SK-N-SH (cell line): ENCODE measurements around the gene AP3S2. TPM values are rescaled to one million over a fixed set of nuclear protein-coding genes. Genes with fewer than 3 reads are reported as not detected.

Source experiments
- CTCF ChIA-PET: fragments of 300-600, 350-600 bp; formaldehyde crosslinking; extraction: SDS; loops from one replicate; lab custom pipeline; 2021; lab: Yijun Ruan, JAX
- POLR2A ChIA-PET: fragments of 350-600 bp; sonication (Branson Sonifier 250); formaldehyde crosslinking; extraction: SDS; loops from one replicate; lab custom pipeline; 2020; ENCODE audit warnings: antibody characterized with exemption, inconsistent platforms; lab: Yijun Ruan, JAX
- DNase-seq: peaks from one replicate; pipeline ENCODE4 v3.0.0; 2012
- H2AFZ ChIP-seq: fragments of 200-600 bp; sonication (generic); 2 replicates; pipeline ENCODE4 v1.8.1; 2016; ENCODE audit warnings: antibody characterized with exemption, mild to moderate bottlenecking, low read depth
- H3F3A ChIP-seq: fragments of 200-600 bp; sonication (generic); replicated peaks from 2 replicates; pipeline ENCODE3; 2016; ENCODE audit warnings: antibody characterized with exemption, mild to moderate bottlenecking; ENCODE audit not compliant: insufficient read depth
- H3K27ac ChIP-seq, 2 experiments: fragments of 200-500 bp in 1 of 2; fragments of 200-600 bp in 1 of 2; sonication (Bioruptor generic) in 1 of 2; sonication (generic), shearing (Covaris generic) in 1 of 2; 2 replicates each; pipeline versions ENCODE4 v1.5.1 to v1.6.1; 2014 to 2016; ENCODE audit warnings: low read depth in 2 of 2, inconsistent platforms in 1 of 2, low read length in 1 of 2, mild to moderate bottlenecking in 1 of 2, mixed read lengths in 1 of 2
- H3K27me3 ChIP-seq: fragments of 200-600 bp; sonication (generic), shearing (Covaris generic); 2 replicates; pipeline ENCODE4 v1.6.1; 2016; ENCODE audit warnings: mixed run types; ENCODE audit not compliant: insufficient read depth
- H3K36me3 ChIP-seq, 2 experiments: fragments of 200-500 bp in 1 of 2; fragments of 200-600 bp in 1 of 2; sonication (Bioruptor generic) in 1 of 2; sonication (generic) in 1 of 2; replicated peaks in 1 of 2; 2 replicates each; pipeline versions ENCODE3 to v1.5.1; 2014 to 2016; ENCODE audit warnings: low read length in 1 of 2, mild to moderate bottlenecking in 1 of 2; ENCODE audit not compliant: insufficient read depth in 2 of 2, control insufficient read depth in 1 of 2
- H3K4me1 ChIP-seq, 2 experiments: fragments of 200-500 bp in 1 of 2; fragments of 200-600 bp in 1 of 2; sonication (Bioruptor generic) in 1 of 2; sonication (generic), shearing (Covaris generic) in 1 of 2; 2 replicates each; pipeline versions ENCODE4 v1.5.1 to v1.6.1; 2014 to 2016; ENCODE audit warnings: low read depth in 1 of 2, low read length in 1 of 2, mixed run types in 1 of 2; ENCODE audit not compliant: insufficient read depth in 2 of 2, control insufficient read depth in 1 of 2
- H3K4me2 ChIP-seq: fragments of 200-600 bp; sonication (generic), shearing (Covaris generic); 2 replicates; pipeline ENCODE4 v1.6.1; 2017; ENCODE audit warnings: mixed run types
- H3K4me3 ChIP-seq, 2 experiments: fragments of 200-500 bp in 1 of 2; fragments of 200-600 bp in 1 of 2; sonication (Bioruptor generic) in 1 of 2; sonication (generic), shearing (Covaris generic) in 1 of 2; 2 replicates each; pipeline versions ENCODE4 v1.5.1 to v1.8.1; 2014 to 2016; ENCODE audit warnings: low read depth in 2 of 2, inconsistent platforms in 1 of 2, low read length in 1 of 2, mild to moderate bottlenecking in 1 of 2, mixed read lengths in 1 of 2, moderate library complexity in 1 of 2
- H3K79me2 ChIP-seq: fragments of 200-600 bp; sonication (generic); 2 replicates; pipeline ENCODE4 v1.8.1; 2017; ENCODE audit warnings: mild to moderate bottlenecking; ENCODE audit not compliant: insufficient read depth
- H3K9ac ChIP-seq: fragments of 200-600 bp; sonication (generic); 2 replicates; pipeline ENCODE4 v1.6.1; 2017; ENCODE audit warnings: mixed run types
- H3K9me2 ChIP-seq: fragments of 200-600 bp; sonication (generic); 2 replicates; pipeline ENCODE4 v1.6.1; 2017; ENCODE audit warnings: mixed run types
- H3K9me3 ChIP-seq: fragments of 200-600 bp; sonication (generic); 2 replicates; pipeline ENCODE4 v1.6.1; 2017; ENCODE audit warnings: mixed run types, mild to moderate bottlenecking, moderate library complexity
- H4K20me1 ChIP-seq: fragments of 200-600 bp; sonication (generic); 2 replicates; pipeline ENCODE4 v1.6.1; 2017; ENCODE audit warnings: mild to moderate bottlenecking, mixed run types; ENCODE audit not compliant: insufficient read depth
- CHD2 ChIP-seq: fragments of 150-350 bp; IDR thresholded peaks from 2 replicates; pipeline ENCODE4 v1.6.1; 2018; ENCODE audit warnings: low read length; ENCODE audit not compliant: partially characterized antibody
- CTCF ChIP-seq: fragments of 200-600 bp; sonication (generic); IDR thresholded peaks from 2 replicates; pipeline ENCODE4 v1.6.1; 2017; ENCODE audit warnings: antibody characterized with exemption, mild to moderate bottlenecking, moderate library complexity
- ELF1 ChIP-seq: IDR thresholded peaks from 2 replicates; pipeline ENCODE4 v1.4.0; 2012
- FOXJ3 ChIP-seq: sonication (generic); formaldehyde crosslinking; IDR thresholded peaks from 2 replicates; pipeline ENCODE4 v1.5.1; 2020; ENCODE audit warnings: mild to moderate bottlenecking, missing genetic modification reagents
- FOXM1 ChIP-seq: IDR thresholded peaks from 2 replicates; pipeline ENCODE4 v1.4.0; 2012; ENCODE audit warnings: low read depth, mild to moderate bottlenecking
- GATA2 ChIP-seq: sonication (generic); formaldehyde crosslinking; IDR thresholded peaks from 2 replicates; pipeline ENCODE4 v1.5.0; 2020; ENCODE audit warnings: mild to moderate bottlenecking, missing genetic modification reagents
- NFIC ChIP-seq: IDR thresholded peaks from 2 replicates; pipeline ENCODE4 v1.4.0; 2012; ENCODE audit warnings: borderline replicate concordance
- PBX3 ChIP-seq: IDR thresholded peaks from 2 replicates; pipeline ENCODE4; 2012
- RAD21 ChIP-seq: IDR thresholded peaks from 2 replicates; pipeline ENCODE4 v1.6.1; 2012; ENCODE audit warnings: mild to moderate bottlenecking, low read length
- RCOR1 ChIP-seq: fragments of 150-350 bp; IDR thresholded peaks from 2 replicates; pipeline ENCODE4 v1.6.1; 2017; ENCODE audit warnings: antibody characterized with exemption, low read length
- SIN3A ChIP-seq: IDR thresholded peaks from 2 replicates; pipeline ENCODE4 v1.6.1; 2012; ENCODE audit warnings: low read depth, mild to moderate bottlenecking, low read length, moderate library complexity, borderline replicate concordance
- SMC3 ChIP-seq: IDR thresholded peaks from 2 replicates; pipeline ENCODE4 v1.6.1; 2012; ENCODE audit warnings: low read depth, low read length, improper control_type of control experiment
- TAF1 ChIP-seq: IDR thresholded peaks from 2 replicates; pipeline ENCODE4 v1.6.1; 2012; ENCODE audit warnings: low read depth, mild to moderate bottlenecking, low read length, moderate library complexity, borderline replicate concordance
- TCF12 ChIP-seq: IDR thresholded peaks from 2 replicates; pipeline ENCODE4 v1.4.0; 2012
- USF1 ChIP-seq: IDR thresholded peaks from 2 replicates; pipeline ENCODE4 v1.4.0; 2012; ENCODE audit warnings: low read depth, borderline replicate concordance
- USF2 ChIP-seq: fragments of 150-350 bp; IDR thresholded peaks from 2 replicates; pipeline ENCODE4 v1.6.1; 2017; ENCODE audit warnings: antibody characterized with exemption, low read length, low read depth, borderline replicate concordance
- YY1 ChIP-seq: IDR thresholded peaks from 2 replicates; pipeline ENCODE4 v1.4.0; 2012; ENCODE audit warnings: low read depth, mild to moderate bottlenecking
- ZBTB33 ChIP-seq: IDR thresholded peaks from 2 replicates; pipeline ENCODE4 v1.4.0; 2012; ENCODE audit warnings: low read depth, borderline replicate concordance
- WGBS: methylation state at CpG from one replicate; pipeline ENCODE4 v1.1.6; 2017; ENCODE audit warnings: low lambda C conversion rate; 5-methylcytosine and 5-hydroxymethylcytosine counted together
- polyA plus RNA-seq, 3 experiments: library from polyadenylated mRNA; depleted of rRNA; stranded (reverse); fragments of >200 nt; gene quantifications; 2 replicates each; pipeline ENCODE4 v1.2.3, GENCODE V29; 2012

The AP3S2 gene
- polyA plus RNA-seq, 1 of the 3 experiments (the other 2 are of a cell fraction): 11.9 TPM

- H3K36me3 ChIP-seq: no peaks in the 10 kb centered on the region
- no peak for TF ChIP-seq ELF1
- no peak for TF ChIP-seq RCOR1
- no peak for TF ChIP-seq NFIC
- TF ChIP-seq USF1: no peak
- H3K4me1 ChIP-seq: no peaks in the 10 kb centered on the region
- 75% methylated on average over 10 of the region's 10 CpGs for WGBS
- H3K9me3 ChIP-seq: no peaks in the 10 kb centered on the region
- CTCF ChIA-PET: interaction anchor here (1.6 kb wide), 1 partner anchor 10 kb away, joined by 4 read pairs; no protein-coding TSS in a partner anchor
- no peaks in the 10 kb centered on the region for H3K9me2 ChIP-seq
- no peak overlapping the region for H3K4me2 ChIP-seq
- H3K27ac ChIP-seq: no peak overlapping the region
- no peak for DNase-seq
- H3F3A ChIP-seq: no peaks in the 10 kb centered on the region
- H4K20me1 ChIP-seq: no peaks in the 10 kb centered on the region
- no peak overlapping the region for H3K9ac ChIP-seq
- no peaks in the 10 kb centered on the region; the same call in 1 of the 2 replicates for H3K27me3 ChIP-seq
- no peak overlapping the region for H3K4me3 ChIP-seq
- no peak overlapping the region for H2AFZ ChIP-seq
- no peaks in the 10 kb centered on the region for H3K79me2 ChIP-seq
- POLR2A ChIA-PET: no interaction called here
Observed at GRCh38 chr15:89937365-89938350, 43.9 kb upstream of the AP3S2 start.

- WGBS: 94% methylated on average over 14 of the region's 14 CpGs
- TF ChIP-seq YY1 (no peak), GATA2 (no peak), USF1 (no peak), SIN3A (no peak), FOXM1 (no peak), CHD2 (no peak), ZBTB33 (no peak), TAF1 (no peak), RCOR1 (no peak), FOXJ3 (no peak), PBX3 (no peak), ELF1 (no peak), TCF12 (no peak), RAD21 (no peak), SMC3 (no peak), USF2 (no peak), CTCF (no peak)
Observed at GRCh38 chr15:89936786-89937265, 43.0 kb upstream of the AP3S2 start.

More at GRCh38 chr15:89936786-89937265, 43.0 kb upstream of the AP3S2 start:
- H3F3A ChIP-seq: no peaks in the 10 kb centered on the region
- H3K27ac ChIP-seq: no peak overlapping the region
- DNase-seq: no peak
- no peak overlapping the region for H3K4me2 ChIP-seq
- H4K20me1 ChIP-seq: no peaks in the 10 kb centered on the region
- H2AFZ ChIP-seq: no peak overlapping the region
- no peaks in the 10 kb centered on the region for H3K36me3 ChIP-seq
- H3K9ac ChIP-seq: no peak overlapping the region
- H3K9me3 ChIP-seq: no peaks in the 10 kb centered on the region
- no peak overlapping the region for H3K4me3 ChIP-seq
- no peaks in the 10 kb centered on the region for H3K79me2 ChIP-seq
- peaks cover 7% of the 10 kb centered on the region; the same call in 1 of the 2 replicates for H3K27me3 ChIP-seq
- H3K4me1 ChIP-seq: no peaks in the 10 kb centered on the region
- ChIA-PET POLR2A (no interaction called here), CTCF (interaction anchor here (1.6 kb wide), 1 partner anchor 11 kb away, joined by 4 read pairs; no protein-coding TSS in a partner anchor)
- H3K9me2 ChIP-seq: no peaks in the 10 kb centered on the region
